T-helper 9 cell (primary cell): Measurements from ENCODE around the gene TBC1D4.

Experiments used
- DNase-seq: peaks from one replicate; pipeline ENCODE4 v3.0.0-alpha.2; 2020

The TBC1D4 gene

DNA sequence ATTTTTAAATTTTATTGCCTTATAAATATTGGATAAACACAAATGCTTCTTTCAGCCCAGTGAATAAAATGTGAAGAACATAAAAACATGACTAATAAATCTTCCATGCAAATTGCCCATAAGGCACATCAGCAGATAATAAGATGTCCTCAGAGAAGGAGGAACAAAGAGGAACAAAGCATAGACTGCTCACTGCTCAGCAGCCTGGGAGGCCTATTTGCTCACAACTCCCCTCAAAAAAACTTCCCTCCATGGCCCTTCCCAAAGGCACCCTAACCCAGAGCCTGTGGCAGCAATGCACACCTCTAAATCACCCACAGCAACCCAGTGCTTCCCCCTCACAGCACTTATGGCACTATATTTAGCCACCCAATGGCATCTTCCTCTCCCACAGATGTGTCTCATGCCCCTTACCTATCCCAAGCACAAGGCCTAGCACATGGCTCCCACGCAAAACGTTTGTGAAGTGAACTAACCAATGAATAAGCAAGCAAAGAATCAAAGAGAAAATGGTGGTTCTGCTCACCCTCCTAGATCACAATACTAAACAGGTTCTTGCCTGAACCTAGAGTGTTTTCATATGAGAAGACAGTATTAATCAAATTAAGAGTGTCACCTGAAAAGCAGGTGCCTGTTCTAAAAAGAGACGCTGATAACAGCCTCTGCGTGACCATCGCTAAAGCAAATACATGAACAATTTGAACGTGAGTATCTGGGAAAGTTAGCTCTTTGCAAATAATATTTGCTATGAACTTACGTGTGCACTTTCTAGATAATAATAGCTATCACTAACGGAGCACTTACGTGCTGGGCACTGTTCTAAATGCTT lies 96.9 kb downstream of the TBC1D4 start:
- no peak for DNase-seq

- no peak for DNase-seq
These were observed 98.8 kb downstream of the TBC1D4 start for GRCh38 chr13:75383064-75383715.

DNA sequence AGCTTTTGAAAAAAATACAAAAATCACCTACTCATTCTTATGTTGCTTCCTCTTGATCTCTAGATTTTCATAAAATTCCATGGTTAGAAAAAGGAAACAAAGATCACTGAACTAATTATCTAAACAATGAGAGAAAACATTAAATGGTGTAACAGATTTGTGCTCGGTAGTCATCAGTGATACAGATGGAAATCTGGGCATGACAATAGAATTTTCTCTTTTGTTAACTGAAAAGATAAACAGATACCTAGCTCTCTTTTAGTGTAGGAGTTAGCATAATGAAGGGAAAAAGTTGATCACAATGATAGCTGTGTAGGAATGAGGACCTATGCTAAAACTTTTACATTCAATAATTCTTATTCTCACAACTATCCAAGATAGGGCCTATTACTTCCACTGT lies 103.7 kb downstream of the TBC1D4 start:
- no peak for DNase-seq

DNA sequence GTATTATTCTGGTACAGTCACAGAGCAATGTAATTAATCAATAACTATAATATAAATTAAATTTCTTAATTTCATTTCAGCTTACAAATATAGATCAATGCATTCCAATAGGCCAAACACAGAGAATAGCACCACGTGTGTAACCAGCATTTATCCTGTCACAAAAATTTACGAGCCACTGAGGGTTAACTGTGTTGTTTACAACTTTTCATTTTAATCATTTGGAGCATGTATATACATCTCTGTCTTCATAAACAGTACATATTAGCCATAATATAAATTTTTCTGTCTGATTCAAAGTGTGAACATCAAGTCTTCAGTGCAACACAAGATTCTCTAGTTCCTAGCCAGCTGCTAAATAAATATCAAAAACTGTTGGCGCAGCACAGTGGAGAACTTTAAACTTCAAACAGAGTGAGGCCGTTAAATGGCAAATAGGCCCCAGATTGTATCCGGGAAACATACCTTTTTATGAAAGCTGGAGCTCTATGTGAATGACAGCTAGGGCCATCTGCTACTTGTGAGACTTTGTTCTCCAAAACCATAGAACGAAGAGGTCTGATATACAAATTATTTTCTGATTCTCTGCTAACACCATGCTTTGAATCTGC lies 105.1 kb downstream of the TBC1D4 start:
- DNase-seq = no peak

DNA sequence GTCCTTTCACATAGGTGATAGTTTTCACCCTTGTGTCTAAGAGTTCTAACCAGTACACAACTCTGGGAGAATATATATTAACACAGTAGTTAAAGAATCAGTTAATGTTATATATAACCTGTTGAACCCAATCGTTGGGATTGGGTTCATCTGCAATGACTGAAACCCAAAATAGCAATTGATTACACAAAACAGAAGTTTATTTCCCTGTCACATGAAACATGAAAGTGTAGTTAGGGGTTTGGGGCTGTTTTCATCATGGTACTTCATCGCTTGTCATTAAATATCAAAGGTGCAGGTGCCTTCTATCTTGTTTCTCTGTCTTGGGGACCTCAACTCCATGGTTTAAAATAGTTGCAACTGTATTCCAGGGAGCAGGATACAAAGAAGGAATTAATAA lies 106.6 kb downstream of the TBC1D4 start:
- DNase-seq = no peak

- no peak for DNase-seq
These were observed 108.0 kb downstream of the TBC1D4 start for GRCh38 chr13:75373988-75374387.

DNA sequence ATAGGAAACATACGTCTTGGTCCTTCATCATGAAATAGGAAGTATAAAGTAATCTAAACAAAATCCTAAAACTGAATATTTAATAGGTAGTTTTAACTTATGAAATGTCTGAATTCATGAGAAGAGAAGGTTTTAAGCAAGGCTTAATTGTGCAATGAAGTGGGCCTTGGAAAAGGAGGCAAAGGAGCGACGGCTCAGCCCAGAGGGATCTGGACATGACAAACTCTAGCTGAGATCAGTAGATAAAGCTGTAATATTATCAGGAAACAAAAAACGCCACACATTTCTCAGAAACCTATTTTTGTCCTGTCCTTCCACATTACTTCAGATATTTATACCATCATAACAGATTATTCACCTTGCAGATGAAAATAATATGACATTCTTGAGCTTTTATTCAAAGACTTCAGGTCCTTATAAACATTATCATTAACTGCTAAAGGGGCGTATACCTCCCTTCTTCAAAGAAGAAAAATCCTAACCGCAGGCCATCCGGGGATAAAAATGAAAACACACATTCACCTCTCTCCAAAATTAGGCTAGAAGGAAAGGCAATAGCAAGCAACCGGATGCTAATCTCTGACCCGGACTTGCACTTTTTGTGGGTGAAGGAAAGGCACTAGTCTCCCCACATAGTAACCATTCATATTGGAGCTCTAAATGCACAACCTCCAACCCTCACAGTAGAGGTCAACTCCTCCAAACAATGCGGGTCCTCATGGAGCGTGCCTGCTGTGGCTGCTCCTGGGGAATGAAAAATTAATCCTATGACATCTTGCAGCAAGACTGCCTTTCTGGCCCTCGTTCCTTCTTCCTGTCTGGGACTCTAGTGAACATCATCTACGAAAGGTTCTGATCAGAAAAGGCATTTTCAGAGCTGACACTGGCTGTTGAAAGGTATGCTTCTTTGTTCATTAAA lies 108.8 kb downstream of the TBC1D4 start:
- DNase-seq = no peak

GRCh38 chr13:75372517-75372916 lies 109.5 kb downstream of the TBC1D4 start:
- DNase-seq = no peak

DNA sequence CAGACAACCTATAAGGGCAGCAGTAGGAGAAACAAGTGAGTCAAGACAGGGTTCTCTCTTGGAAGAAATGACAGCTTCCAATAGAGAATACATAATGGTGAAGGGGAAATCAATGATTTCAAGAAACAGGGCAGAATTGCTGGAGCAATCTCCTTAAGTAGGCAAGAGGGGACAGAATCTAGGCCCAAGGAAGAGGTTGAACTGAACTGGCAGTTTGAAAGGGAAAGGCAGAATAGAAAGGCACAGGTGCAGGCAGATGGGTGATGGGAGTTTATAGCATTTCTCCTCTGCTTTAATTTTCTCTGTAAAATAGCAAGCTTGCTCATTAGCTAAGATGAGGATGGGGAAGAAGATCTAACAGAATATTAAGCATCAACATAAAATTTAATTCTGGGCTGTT lies 110.8 kb downstream of the TBC1D4 start:
- no peak for DNase-seq

- DNase-seq = no peak
These were observed 111.2 kb downstream of the TBC1D4 start for GRCh38 chr13:75370774-75371173.

- DNase-seq = no peak
These were observed 112.0 kb downstream of the TBC1D4 start for GRCh38 chr13:75369981-75370380.

DNA sequence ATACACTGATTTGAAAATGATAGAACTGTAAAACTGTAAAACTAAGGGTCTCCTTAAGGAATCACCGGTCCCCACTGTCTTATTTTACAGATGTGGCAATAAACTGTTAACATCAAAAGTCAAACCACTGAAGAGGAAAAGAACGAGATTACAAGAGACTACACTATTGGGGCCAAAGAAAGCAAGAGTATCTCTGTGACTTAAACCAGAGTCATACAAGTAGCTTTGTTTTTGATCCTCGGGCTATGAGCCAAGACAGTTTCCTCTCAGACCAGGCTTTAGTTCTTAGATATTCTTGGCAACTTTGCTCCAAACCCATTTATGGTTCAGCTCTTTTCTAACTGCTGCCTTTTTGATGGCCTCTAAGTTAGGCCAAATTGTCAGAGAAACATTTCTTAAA lies 113.8 kb downstream of the TBC1D4 start:
- DNase-seq = no peak

- no peak for DNase-seq
These were observed 115.3 kb downstream of the TBC1D4 start for GRCh38 chr13:75366380-75367280.

DNA sequence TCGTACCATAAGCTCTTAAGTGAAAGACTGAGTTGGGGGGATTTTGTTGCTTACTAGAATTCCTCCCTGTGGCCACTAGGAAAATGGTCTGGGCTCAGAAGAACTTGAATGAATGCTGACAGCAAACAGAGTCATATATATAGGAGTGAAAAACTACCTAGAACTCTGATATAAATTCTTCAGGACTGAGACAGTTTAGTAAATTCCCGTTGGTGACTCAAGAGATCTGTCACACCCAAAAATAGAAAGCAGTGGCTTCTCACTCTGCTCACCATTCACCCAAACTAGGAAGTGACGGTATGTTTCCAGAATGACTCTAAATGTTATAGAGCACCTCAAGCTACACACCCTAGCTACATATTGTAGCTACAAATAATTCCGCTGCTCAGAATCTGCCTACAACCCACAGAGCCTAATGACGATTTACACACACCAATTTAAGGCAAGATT lies 116.2 kb downstream of the TBC1D4 start:
- no peak for DNase-seq

DNA sequence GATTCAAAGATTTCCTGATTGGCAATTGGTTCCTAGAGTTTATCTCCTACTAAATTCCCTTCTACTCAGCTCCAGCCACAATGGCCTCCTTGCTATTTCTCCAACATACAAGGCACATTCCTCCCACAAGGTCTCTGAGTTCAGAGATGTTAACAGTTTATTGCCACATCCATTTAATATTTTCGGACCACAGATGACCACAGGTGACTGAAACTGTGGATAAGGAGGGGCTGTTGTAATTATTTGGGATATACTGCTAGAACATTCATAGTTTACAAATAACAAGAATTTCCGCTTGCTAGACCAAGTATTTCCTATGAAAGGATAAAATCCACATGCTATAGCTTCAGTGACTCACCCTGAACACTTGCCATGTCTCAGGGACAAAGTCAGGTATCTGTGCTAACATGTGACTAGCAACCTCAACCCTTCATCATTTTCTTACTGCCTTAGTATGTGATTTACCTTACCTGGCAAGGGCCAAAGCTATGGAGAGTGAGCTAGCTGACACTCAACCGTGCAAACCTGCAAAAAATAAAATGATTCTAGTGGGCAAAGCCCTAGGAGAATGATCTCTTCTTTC lies 117.7 kb downstream of the TBC1D4 start:
- DNase-seq = no peak

DNA sequence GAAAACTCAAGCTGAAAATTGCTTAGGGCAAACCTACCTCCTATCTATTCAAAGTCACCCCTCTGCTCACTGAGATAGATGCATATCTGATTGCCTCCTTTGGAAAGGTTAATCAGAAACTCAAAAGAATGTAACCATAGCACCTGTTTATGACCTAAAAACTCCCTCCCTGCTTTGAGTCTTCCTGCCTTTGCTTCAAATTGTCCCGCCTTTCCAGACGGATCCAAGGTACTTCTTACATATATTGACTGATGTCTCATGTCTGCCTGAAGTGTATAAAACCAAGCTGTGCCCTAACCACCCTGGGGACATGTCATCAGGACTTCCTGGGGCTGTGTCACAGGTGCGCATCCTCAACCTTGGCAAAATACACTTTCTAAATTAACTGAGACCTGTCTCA lies 118.6 kb downstream of the TBC1D4 start:
- DNase-seq = no peak

DNA sequence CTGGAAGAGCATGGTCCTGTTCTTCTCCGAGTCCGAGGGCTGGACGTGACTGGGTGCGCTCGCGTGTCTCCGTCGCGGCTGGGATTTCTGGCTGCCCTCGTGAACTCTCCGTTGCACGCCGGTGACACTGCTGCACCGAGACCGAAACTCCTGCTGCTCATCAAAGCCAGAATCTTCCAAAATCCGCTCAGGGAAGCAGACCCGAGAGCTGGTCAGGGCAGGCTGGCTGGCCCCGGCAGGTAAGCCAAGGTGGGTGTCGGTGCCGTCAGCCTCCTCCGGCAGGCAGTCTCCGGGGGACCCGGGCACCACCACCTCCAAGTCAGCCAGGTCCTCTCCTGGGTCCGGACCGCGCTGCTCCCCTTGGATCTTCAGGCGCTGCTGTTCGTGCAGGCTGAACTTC lies 119.9 kb downstream of the TBC1D4 start:
- DNase-seq = no peak

DNA sequence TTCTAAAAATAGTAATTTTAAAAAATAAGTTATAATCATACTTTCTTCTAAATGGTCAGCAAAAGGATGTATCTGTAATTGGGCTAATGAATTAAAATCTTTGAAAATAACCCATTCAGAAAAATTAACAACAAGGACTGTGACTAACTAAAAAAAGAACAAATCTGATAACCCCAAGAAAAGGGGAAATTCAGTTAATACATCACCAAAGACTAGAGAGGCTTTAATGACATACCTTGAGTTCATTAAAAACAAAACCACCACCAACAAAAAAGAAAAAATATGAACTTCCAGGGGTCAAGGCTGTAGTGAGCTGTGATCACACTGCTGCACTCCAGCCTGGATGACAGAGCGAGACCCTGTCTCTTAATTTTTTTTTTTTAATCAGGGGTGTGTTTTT lies 121.8 kb downstream of the TBC1D4 start:
- DNase-seq = no peak

- no peak for DNase-seq
These were observed 122.7 kb downstream of the TBC1D4 start for GRCh38 chr13:75359266-75359665.

DNA sequence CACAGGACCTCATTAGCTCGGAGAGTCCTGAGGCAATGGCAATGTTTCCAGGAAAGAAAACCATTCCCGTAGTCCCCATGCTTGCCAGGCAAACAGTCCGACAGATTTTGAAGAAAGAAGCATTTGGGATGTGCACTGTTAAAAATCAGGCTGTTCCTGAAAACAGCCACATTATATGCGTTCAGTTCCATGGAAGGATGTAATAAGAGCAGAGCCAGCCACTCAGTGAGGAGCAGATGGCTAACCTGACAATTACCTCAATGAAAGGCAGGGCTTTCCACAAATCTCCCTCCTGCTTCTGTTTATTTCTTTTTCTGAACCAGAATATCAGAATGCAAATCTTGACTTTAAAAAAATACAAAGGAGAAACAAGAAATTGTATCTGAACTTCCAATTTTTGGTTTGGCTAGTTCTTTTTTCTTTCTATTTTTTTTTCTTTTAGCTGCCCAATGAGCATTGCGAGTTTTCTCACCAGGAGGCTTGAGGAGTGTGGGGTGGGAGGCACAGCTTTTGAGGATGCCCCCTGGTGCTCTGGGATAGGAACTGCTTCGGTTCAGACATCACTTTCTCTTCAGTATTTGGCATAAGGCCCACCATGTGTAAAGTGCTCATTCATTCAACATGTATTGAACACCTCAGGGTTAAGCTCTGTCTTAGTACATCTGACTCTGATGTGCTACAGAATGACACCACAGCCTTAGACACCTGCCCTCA lies 124.2 kb downstream of the TBC1D4 start:
- DNase-seq = peak; percentile 17

DNA sequence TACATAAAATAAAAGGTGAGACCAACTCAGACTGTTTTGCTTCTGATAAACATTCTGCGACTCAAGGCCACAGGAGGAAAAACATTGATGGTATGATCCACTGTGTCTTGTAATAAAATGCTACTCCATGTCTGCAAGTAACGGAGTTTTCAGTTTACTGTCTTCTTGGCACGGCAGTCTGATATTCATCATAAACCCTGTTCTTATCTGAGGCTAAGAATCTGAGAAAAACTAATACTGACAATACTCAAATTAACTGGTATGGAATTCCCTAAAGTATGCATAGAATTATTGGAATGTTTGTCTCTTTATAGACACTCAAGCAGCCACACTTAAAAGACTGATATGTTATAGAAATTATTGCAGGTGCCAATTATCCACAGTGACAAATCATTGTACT lies 125.5 kb downstream of the TBC1D4 start:
- DNase-seq = no peak
